ENCODE measurements around the gene MAB21L2. TPM values are rescaled to one million over a fixed set of nuclear protein-coding genes. Genes with fewer than 3 reads are reported as not detected.

MAB21L2 gene
- total and polyA plus RNA-seq, 2 of the 8 experiments (the other 6 are each of a cell fraction or from before 2014, with no cell fraction given) = 0.03 TPM; not detected in 1

DNA sequence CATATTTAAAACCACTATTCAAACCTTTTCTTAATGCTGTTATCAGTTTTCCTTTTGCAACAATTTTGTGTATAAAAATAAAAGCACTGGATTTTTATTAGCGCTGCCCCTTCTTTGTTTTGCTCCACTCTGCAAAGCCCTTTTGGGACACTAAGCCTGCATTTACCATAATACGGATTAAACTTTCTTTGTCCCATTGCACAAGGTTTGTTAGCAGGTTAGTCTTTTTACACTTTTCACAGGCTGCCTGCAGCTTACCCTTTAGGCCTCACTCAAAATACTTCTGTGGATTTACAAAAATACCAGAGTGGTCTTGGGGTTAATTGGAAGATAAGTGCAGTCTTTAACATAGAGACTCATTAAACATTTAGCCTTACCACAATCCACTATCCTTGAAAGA lies 35.7 kb upstream of the MAB21L2 start:
- FAIRE-seq (no peak), DNase-seq (ENCODE audit: low read depth in 1 of 2, low spot score in 2 of 2) (no peak)
- H3K4ac ChIP-seq (replicated peaks; ENCODE audit: insufficient read length, low read depth, low read length) = no peak overlapping the region
- no peak overlapping the region for H3K27ac ChIP-seq (ENCODE audit: low read depth, low read length)
- no peaks in the 10 kb centered on the region for H3K79me1 ChIP-seq (ENCODE audit: low read depth, low read length)
- no peaks in the 10 kb centered on the region for H3K79me2 ChIP-seq (ENCODE audit: control insufficient read depth in 1 of 2, insufficient read depth in 2 of 2, low read length in 2 of 2)
- no peak overlapping the region for H3K4me2 ChIP-seq (ENCODE audit: insufficient read depth in 1 of 2, low read depth in 2 of 2, low read length in 2 of 2)
- no peak for TF ChIP-seq SP1 (IDR thresholded peaks at IDR 0.05; ENCODE audit: low read depth, low read length)
- TF ChIP-seq, protein P1, sequence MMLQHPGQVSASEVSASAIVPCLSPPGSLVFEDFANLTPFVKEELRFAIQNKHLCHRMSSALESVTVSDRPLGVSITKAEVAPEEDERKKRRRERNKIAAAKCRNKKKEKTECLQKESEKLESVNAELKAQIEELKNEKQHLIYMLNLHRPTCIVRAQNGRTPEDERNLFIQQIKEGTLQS (IDR thresholded peaks at IDR 0.05; ENCODE audit: insufficient read depth, low read depth, low read length) = no peak
- TF ChIP-seq CHD2 (IDR thresholded peaks at IDR 0.05; ENCODE audit: low read length) = no peak
- no peak for TF ChIP-seq BACH1 (IDR thresholded peaks at IDR 0.05; ENCODE audit: low read length)
- no peak for TF ChIP-seq SIN3A (conservative IDR thresholded peaks at IDR 0.05 in 1 of 2, IDR thresholded peaks at IDR 0.05 in 1 of 2; ENCODE audit: low read depth in 1 of 2, low read length in 2 of 2)
- TF ChIP-seq SUZ12 (IDR thresholded peaks at IDR 0.05; ENCODE audit: low read length) = no peak
- no peak for TF ChIP-seq POLR2A (IDR thresholded peaks at IDR 0.05; ENCODE audit: control extremely low read depth in 1 of 2, low read depth in 2 of 2, low read length in 2 of 2)
- TF ChIP-seq PHF8 (conservative IDR thresholded peaks at IDR 0.05; ENCODE audit: low read depth, low read length) = no peak
- no peak for TF ChIP-seq ZNF274 (IDR thresholded peaks at IDR 0.05; ENCODE audit: borderline replicate concordance, extremely low read depth, low read length)
- no peak for TF ChIP-seq NANOG (IDR thresholded peaks at IDR 0.05; ENCODE audit: insufficient read depth, low read depth, low read length, poor library complexity, severe bottlenecking)
- no peak for TF ChIP-seq SIX5 (IDR thresholded peaks at IDR 0.05; ENCODE audit: low read depth, low read length)
- H2AK5ac ChIP-seq (ENCODE audit: low read depth, low read length) = no peak overlapping the region
- H3K9me3 ChIP-seq (ENCODE audit: insufficient read depth in 2 of 2, low read depth in 1 of 2, low read length in 1 of 2) = no peaks in the 10 kb centered on the region
- H2BK12ac ChIP-seq (ENCODE audit: low read depth, low read length) = no peak overlapping the region
- peaks cover 0 to 3% (median under 1%) of the 10 kb centered on the region in 4 experiments; a peak in 2 of 7 replicates for H3K4me1 ChIP-seq (replicated peaks in 1 of 4; ENCODE audit: control insufficient read depth in 3 of 4, insufficient read depth in 4 of 4, low read length in 3 of 4)
- no peak overlapping the region for H3K23ac ChIP-seq (ENCODE audit: insufficient read length)
- H4K8ac ChIP-seq (ENCODE audit: extremely low read depth, insufficient read depth, low read length) = no peak overlapping the region
- no peak overlapping the region for H2BK20ac ChIP-seq (ENCODE audit: low read length)
- no peak overlapping the region for H2BK15ac ChIP-seq (ENCODE audit: low read length)
- no peak overlapping the region for H2BK120ac ChIP-seq (replicated peaks; ENCODE audit: low read depth, low read length)
- H3K56ac ChIP-seq (replicated peaks; ENCODE audit: insufficient read length, low read depth, low read length) = no peak overlapping the region
- H4K91ac ChIP-seq (replicated peaks; ENCODE audit: insufficient read length, low read length) = no peak overlapping the region
- H3K23me2 ChIP-seq (ENCODE audit: low read depth, low read length) = no peaks in the 10 kb centered on the region
- no peak overlapping the region for H4K5ac ChIP-seq (ENCODE audit: insufficient read length, low read depth, low read length)
- CTCF ChIA-PET (ENCODE audit: partially characterized antibody) = no interaction called here
- H2AFZ ChIP-seq (ENCODE audit: low read length) = no peak overlapping the region
- POLR2A ChIA-PET (ENCODE audit: partially characterized antibody) = no interaction called here
- H3K36me3 ChIP-seq (ENCODE audit: control insufficient read depth in 2 of 4, insufficient read depth in 4 of 4, low read length in 3 of 4) = no peaks in the 10 kb centered on the region
- 85% methylated on average over 2 of the region's 2 CpGs; no CpG with 5 or more reads in 1 of the 2 experiments for WGBS, 2 experiments (ENCODE audit: extremely low coverage in 1 of 2, insufficient coverage in 1 of 2, insufficient read length in 1 of 2, insufficient replicate concordance in 2 of 2, low coverage in 1 of 2, low lambda C conversion rate in 2 of 2, missing lambda C conversion rate in 1 of 2)
- no peak overlapping the region for H3K4me3 ChIP-seq (ENCODE audit: extremely low read depth in 1 of 4, insufficient read depth in 2 of 4, low read depth in 3 of 4, low read length in 4 of 4)
- peaks cover 0 to 1% of the 10 kb centered on the region in 2 experiments for H4K20me1 ChIP-seq (replicated peaks in 1 of 2; ENCODE audit: control insufficient read depth in 1 of 2, insufficient read depth in 2 of 2, low read length in 2 of 2)
- no peak overlapping the region for H3K14ac ChIP-seq (ENCODE audit: insufficient read length)
- H2BK5ac ChIP-seq (ENCODE audit: low read depth, low read length) = no peak overlapping the region
- H3K18ac ChIP-seq (ENCODE audit: extremely low read depth, low read length) = no peak overlapping the region
- H3K9ac ChIP-seq (replicated peaks in 1 of 4; ENCODE audit: extremely low read depth in 1 of 4, low read depth in 3 of 4, low read length in 3 of 4) = no peak overlapping the region
- no peaks in the 10 kb centered on the region for H3K27me3 ChIP-seq (replicated peaks in 1 of 4; ENCODE audit: control insufficient read depth in 3 of 4, extremely low read depth in 1 of 4, insufficient read depth in 3 of 4, low read length in 3 of 4)
